IPS-NIHi7 (cell line): ENCODE results near the gene FOXE3.
A peak's percentile ranks its signal among the peaks of the same experiment; 100 is the strongest.

ENCODE experiments used
- DNase-seq: peaks from one replicate; pipeline ENCODE4 v3.0.0; 2012; ENCODE audit warnings: mixed read lengths; ENCODE audit errors: extremely low spot score

FOXE3 gene

GRCh38 chr1:47435506-47436303 lies 19.6 kb downstream of the FOXE3 start:
- DNase-seq = no peak

DNA sequence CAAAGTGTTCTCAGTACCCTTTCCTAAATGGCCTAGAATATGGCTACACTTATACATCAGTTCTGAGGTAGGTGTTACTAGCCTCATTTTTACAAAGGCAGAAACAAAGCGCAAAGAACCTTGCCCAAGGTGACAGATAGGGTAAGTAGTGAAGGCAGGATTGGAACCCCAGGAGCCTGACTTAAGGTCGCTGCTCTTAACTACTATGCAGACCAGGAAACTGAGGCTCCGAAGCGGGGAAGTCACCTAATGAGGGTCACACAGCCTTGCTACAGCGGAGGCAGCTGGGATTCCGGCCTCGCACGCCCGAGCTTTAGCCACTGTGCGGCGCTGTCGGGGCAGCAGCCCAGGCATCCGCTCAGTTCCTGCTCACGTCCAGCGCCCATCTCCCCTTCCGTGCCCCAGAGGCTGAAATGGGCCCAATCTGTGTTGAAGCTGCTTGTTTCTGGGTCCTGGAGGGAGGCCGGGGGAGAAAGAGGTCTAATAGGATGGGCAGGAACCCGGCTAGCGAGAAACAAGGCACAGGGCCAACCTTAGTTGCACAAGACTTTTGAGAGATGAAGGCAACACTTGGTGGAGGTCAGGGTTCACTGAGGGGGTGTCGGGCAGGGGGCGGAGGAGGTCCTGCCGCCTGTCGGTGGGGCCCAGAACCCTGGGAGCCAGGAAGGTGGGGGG lies 20.4 kb downstream of the FOXE3 start:
- DNase-seq = peak; percentile 82

GRCh38 chr1:47436979-47437446 lies 20.9 kb downstream of the FOXE3 start:
- no peak for DNase-seq

DNA sequence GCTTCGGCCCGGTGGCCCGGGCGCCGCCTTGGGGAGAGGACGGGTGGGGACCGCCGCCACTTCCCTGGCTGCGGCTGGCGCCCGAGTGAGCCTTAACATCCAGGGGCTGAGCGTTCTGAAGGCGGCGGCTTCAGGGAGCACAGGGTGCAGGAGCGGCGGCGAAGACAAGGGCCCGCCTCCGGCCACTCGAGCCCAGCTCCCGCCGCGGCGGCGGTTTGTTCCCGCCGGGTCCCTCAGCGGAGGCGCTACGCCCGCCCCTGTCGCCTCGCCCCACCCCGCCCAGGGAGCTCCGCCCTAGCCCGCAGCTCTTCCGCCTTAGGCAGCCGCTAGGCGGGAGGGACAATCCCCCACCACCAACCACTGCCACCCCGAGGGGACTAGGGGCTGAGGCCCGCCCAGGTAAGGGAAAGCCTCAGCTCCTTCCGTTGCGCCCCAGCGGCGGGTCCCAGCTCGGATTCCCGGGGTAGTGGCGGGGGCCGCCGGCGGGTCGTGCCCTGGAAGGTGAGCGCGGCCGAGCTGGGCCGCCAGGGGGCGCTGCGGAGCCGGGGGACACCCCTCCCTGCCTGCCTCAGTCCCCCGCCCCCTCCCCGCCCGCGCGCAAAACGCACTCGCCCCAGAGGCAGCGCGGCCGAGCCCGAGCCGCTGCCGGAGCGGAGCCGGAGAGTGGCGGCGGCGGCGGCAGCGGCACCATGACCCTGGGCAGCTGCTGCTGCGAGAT lies 21.5 kb downstream of the FOXE3 start, which contains the start of gene FOXD2:
Gene FOXD2, plus strand, starts transcription at position 598 of the 718 bp plus-strand sequence. Its CDS starts 92 bp downstream, at position 690.
- DNase-seq = peak; percentile 88

GRCh38 chr1:47438165-47439016 lies 22.3 kb downstream of the FOXE3 start:
- DNase-seq = no peak

DNA sequence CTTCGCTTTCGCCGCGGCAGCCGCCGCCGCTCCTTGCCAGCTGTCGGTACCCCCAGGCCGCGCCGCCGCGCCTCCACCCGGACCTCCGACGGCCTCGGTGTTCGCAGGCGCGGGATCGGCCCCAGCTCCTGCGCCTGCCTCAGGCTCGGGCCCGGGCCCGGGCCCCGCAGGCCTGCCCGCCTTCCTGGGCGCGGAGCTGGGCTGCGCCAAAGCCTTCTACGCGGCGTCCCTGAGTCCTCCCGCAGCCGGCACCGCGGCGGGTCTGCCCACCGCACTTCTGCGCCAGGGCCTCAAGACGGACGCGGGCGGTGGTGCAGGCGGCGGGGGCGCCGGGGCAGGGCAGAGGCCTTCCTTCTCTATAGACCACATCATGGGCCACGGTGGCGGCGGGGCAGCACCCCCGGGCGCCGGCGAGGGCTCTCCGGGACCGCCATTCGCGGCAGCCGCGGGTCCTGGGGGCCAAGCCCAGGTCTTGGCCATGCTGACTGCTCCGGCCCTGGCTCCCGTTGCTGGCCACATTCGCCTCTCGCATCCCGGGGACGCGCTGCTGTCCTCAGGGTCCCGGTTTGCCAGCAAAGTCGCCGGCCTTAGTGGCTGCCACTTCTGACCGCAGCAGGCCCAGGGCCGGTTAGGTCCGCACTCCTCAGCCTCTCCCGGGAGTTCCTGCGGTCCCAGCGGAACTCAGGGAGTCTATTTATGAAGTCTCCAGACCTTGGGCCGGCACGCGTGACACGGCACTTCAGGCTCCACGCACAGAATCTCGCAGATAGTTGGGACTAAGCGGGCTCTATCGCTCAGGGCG lies 23.1 kb downstream of the FOXE3 start:
- no peak for DNase-seq

- no peak for DNase-seq
These were observed 23.9 kb downstream of the FOXE3 start for GRCh38 chr1:47439819-47440598.

DNA sequence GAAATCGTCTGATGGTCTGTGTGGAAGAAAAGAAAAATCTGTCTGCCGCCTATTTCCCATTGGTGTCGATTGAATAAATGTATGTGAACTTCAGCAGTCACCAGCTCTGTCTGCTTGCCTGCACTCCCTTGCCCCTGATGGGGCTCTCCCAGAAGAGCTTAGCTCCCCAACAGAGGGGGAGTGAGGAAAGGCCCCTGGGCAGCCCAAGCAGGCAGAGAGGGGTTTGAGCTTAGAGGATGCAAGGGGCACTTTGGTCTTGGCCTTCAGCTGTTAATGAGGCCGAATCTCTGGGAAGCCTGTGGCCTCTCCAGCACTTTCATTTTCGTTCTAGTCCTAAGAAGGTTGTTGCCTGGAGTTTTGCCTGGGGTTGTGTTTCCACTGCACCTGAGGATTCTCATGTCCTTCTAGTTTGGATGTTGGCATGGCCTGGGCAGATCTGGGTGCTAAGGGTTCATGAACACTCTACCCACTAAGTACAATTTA lies 24.6 kb downstream of the FOXE3 start:
- DNase-seq = no peak

DNA sequence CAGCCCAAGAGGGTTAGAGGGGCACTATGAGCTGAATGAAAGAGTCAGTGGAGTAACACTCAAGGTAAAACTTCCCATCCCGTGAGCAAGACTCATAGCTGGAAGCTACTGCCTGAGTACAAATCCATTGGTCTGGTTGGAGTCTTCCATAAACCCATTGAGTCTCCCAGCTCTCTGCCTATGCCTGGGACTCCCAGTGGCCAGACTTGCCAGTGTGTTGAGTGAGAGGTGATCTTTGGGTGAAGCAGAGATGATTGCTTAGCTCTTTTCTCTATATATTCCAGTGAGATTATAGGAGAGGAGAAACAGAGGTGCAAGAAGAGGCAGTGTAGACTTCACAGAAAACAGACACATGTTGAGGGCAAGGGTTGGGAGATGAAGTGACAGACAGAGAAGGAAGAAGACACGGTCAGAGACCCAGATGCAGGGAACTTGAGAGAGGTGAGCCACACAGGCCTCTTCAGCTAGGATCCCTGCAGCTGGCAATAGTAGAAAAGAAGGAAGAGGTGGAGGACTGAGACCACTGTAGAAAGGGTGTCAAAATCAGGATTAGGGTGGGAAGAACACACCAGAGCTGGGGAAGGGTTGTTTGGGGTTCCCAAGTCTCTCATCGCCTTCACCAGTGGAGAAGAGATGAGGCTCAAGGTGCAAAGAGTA lies 25.5 kb downstream of the FOXE3 start:
- no peak for DNase-seq

DNA sequence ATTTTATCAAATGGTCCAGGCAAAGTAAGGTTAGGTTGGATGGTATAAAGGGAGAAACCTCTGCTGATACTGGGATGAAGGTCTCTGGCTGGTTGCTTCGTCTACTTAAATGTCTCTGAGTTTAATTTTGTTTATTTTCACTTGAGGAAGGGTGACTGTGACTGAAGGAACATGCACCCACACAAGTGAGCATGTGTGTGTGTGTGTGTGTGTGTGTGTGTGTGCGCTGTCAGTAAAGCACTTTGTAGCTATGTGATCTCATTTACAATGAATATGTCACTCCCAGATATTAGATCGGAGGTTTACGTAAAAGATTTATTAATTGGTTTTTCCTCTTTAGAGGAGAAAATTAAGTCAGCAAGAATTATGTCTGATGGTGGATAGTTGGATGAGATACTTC lies 26.1 kb downstream of the FOXE3 start:
- DNase-seq = no peak

DNA sequence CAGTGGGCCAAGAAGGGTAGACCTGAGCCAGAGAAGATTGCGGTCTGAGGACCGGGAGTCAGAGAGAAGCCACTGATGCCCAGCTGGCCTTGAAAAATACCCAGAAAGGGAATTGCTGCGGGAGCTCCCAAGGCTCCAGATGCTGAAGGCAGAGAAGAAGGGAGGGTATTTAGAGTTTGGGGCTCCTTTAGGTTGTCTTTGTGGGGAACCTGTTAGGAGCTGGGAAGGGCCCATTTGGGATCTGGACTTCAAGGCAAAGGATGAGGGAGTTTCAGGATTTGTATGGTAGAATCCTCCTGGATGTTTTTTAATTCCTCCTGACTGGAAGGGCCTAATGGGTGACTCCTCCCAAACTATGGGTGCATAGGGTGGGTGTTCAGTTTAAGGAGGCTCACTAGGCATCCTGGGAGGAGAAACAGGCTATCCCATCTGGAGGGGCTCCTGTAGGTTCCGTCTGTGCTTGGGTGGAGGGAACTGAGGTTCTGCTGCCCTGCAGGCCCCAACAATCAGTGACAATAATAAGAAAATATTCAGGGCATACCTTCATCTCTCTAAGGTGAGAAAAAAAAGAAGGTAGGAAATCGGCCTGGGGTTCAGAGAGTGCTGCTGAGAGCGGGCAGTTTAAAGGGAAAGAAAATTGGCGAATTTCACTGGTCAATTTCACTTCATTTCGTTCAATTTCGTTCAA lies 26.9 kb downstream of the FOXE3 start:
- DNase-seq = no peak

- peak; percentile 57 for DNase-seq
These were observed 27.6 kb downstream of the FOXE3 start for GRCh38 chr1:47443530-47444296.

DNA sequence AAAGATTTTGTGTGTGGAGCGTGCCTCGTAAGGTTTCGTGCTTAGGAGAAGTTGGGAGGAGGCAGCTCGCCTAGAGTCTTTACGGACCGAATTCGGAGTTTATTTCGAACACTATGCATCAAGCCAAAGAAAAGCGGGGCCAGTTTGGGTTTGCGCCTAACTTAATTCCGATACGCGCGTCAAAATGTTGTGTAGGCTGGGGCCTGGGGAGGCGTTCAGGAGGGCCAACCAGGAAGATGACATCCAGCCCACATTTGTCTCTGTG lies 28.1 kb downstream of the FOXE3 start:
- DNase-seq = no peak

- DNase-seq = no peak
These were observed 28.7 kb downstream of the FOXE3 start for GRCh38 chr1:47444562-47445465.

DNA sequence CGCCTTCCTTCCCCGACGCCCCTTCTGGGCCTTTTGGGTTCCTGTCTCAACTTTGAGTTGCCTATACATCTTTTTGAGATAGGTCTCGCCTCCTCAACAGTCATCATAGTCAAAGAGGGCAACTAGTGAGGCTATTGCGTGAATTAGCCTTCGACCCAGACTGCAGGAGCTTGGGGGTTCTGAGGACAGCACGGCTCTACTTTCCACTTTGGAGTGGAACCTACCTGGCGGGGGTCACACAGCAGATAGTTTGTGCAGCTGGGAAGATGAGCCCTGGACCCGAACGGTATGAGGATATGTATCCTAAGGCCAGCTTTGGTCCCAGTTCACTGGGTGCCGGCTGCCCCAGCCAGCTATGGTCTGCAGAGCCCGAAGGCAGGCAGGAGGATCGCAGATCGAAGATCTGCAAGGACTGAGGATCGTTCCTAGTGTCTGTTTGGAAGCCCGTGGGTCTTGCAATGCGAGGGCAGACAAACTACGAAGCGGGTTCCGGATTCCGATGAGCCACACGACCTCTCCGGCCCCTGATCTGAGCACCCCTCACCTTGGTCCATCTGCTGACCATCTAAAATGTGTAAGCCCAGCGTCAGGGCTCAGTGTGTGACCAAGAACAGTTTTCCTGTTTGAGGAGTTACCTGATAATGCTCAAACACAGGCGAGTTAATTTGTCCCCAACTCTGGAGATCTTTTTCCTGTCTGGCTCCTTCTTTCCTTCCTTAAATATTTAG lies 29.9 kb downstream of the FOXE3 start:
- DNase-seq = no peak
